T-helper 2 cell treated with Interferon-gamma antibody and Interleukin-4, amounts not matched to agents 5 μg/mL and 100 μg/mL, for 36 hours (primary cell): Measurements from ENCODE around the gene VENTX.
A peak's percentile ranks its signal among the peaks of the same experiment; 100 is the strongest.
"Not testable (repeated sequence)": the region's sequence is repeated elsewhere in the genome, so short reads cannot be mapped to it uniquely, and the experiment has no call there.

Experiments
- DNase-seq: peaks from one replicate; pipeline ENCODE4 v3.0.0; 2021; ENCODE audit warnings: low spot score
- H3K27ac Mint-ChIP-seq: one replicate; pipeline ENCODE4 v1.8.0; 2021; ENCODE audit warnings: mild to moderate bottlenecking, mixed read lengths
- H3K27me3 Mint-ChIP-seq: one replicate; pipeline ENCODE4 v1.8.0; 2021; ENCODE audit warnings: low read depth, mixed read lengths
- H3K36me3 Mint-ChIP-seq: one replicate; pipeline ENCODE4 v1.8.0; 2021; ENCODE audit warnings: low read depth, mixed read lengths
- H3K4me1 Mint-ChIP-seq: one replicate; pipeline ENCODE4 v1.8.0; 2021; ENCODE audit warnings: low read depth, mixed read lengths
- H3K4me3 Mint-ChIP-seq: one replicate; pipeline ENCODE4 v1.8.0; 2022; ENCODE audit warnings: mild to moderate bottlenecking, moderate library complexity, mixed read lengths
- H3K9me3 Mint-ChIP-seq: one replicate; pipeline ENCODE4 v1.8.0; 2021; ENCODE audit warnings: mixed read lengths

Gene VENTX

GRCh38 chr10:133258066-133258817, 20.6 kb downstream of the VENTX start:
- no peaks in the 10 kb centered on the region for H3K27me3 Mint-ChIP-seq
- no peaks in the 10 kb centered on the region for H3K9me3 Mint-ChIP-seq
- peak overlapping the region; percentile 61 for H3K4me3 Mint-ChIP-seq
- H3K4me1 Mint-ChIP-seq = peaks cover 43% of the 10 kb centered on the region
- peaks cover 8% of the 10 kb centered on the region for H3K36me3 Mint-ChIP-seq
- peak overlapping the region; percentile 84 for H3K27ac Mint-ChIP-seq
- DNase-seq = peak; percentile 51

DNA sequence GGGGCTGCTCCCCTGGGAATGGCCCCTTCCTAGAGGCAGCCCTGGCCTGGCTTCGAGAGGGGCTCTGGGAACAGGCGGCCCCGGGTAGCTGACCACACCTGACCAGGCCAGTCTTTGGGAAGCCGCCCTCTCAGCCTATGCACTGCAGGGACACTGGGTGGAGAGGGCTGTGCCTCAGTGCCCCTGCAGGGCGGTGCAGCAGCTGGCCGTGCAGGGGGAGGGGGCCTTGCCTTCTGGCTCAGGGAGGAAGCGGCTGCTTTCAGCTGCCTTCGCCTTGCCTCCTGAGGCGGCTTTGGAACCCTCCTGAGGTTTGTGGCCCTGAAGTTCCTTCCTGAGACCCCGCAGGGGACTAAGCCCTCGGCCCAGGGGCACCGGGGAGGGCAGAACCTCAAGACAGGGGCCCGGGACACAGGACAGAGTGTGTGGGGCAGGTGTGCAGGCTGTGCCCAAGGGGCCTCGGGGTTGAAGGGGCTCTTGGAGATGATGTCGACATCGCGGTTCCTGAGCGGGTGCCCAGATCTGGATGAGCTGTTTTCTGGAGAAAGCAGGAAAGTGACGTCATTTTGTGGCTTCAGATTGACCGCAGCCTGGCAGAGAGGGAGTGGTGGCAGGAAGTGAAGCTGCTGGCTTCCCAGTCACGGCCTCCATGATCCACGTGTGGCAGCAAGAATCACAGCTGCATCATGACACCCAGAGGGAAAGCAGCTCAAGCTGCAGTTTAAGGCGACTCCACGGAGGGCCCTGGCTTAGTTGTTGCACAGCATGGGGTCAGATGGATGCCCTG, 21.4 kb downstream of the VENTX start:
- peak; percentile 94 for DNase-seq
- H3K9me3 Mint-ChIP-seq = no peaks in the 10 kb centered on the region
- H3K27me3 Mint-ChIP-seq = no peaks in the 10 kb centered on the region
- peaks cover 16% of the 10 kb centered on the region for H3K36me3 Mint-ChIP-seq
- peaks cover 49% of the 10 kb centered on the region for H3K4me1 Mint-ChIP-seq
- peak overlapping the region; percentile 94 for H3K27ac Mint-ChIP-seq
- peak overlapping the region; percentile 77 for H3K4me3 Mint-ChIP-seq

- Mint-ChIP-seq H3K4me1 (peaks cover 54% of the 10 kb centered on the region), H3K27ac (peak overlapping the region; percentile 94), H3K4me3 (peak overlapping the region; percentile 77), H3K9me3 (no peaks in the 10 kb centered on the region), H3K36me3 (peaks cover 20% of the 10 kb centered on the region), H3K27me3 (no peaks in the 10 kb centered on the region)
- DNase-seq = no peak
Measured at GRCh38 chr10:133259602-133259989, 21.9 kb downstream of the VENTX start.

DNA sequence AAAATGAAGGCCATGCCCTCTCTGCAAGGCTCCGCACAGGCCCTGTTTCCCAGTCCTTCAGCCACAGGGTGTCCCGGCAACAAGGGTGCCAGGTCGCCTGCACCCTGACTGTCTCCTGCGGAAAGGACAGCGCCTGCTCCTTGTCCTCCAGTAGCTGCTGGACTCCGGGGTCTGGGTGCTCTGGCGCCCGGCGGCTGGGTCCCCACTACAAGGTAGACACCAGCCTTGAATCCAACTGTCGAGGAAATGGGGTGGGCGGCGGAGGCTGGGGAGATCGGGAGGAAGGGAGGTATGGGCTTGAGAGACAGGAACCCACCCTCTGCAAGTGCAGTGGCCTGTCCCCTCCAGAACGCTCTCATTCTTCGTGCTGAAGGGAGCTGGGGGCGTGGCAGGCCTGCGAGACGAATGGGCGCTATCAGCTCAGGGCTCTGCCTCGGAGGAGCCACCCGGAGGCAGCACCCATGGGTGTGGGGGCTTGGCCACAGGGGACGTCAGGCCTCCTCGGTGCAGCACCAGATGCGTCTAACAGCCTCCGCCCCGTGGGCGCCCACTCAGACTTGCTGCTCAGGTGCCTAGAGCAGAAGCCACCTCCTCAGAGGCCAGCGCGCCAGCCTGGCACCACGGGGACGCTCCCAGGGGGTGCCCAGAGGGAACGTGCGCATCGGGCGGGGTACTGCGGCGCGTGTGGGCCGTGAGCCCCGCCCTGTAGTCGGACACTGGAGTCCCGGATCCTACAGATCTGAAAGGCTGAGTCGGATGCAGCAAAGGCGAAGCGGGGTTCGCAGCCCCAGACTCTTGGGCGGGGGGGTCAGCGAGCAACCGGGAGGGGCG, 23.5 kb downstream of the VENTX start:
- Mint-ChIP-seq H3K4me1 (peaks cover 63% of the 10 kb centered on the region), H3K27ac (peak overlapping the region; percentile 87), H3K36me3 (peaks cover 32% of the 10 kb centered on the region), H3K27me3 (no peaks in the 10 kb centered on the region), H3K9me3 (no peaks in the 10 kb centered on the region), H3K4me3 (peak overlapping the region; percentile 77)
- peak; percentile 71 for DNase-seq

DNA sequence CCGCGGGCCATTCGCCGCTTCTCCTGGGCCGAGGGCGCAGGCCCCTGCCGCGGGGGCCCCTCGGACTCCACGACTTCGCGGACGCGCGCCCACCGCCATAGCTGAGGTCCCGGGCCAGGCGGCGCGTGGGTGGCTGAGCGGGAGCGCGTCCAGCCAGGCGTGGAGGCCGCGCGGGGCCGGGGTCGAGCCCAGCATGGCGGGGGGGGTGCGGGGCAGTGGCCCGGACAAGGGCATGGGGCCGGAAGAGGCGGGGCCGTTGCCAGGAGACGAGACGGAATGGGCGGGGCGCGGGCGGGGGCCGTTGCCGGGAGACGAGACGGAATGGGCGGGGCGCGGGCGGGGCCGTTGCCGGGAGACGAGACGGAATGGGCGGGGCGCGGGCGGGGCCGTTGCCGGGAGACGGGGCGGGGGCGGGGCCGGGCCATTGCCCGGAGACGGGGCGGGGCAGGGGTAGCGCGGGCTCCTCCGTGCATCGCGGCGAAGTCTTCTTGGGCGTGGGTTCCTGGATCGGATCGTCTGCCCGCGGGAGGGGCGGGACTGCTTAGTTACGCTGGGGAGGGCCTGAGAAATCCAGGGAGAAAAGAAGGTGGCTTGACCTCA, 24.2 kb downstream of the VENTX start:
- Mint-ChIP-seq H3K4me1 (peaks cover 63% of the 10 kb centered on the region), H3K27ac (peak overlapping the region; percentile 68), H3K27me3 (no peaks in the 10 kb centered on the region)

DNA sequence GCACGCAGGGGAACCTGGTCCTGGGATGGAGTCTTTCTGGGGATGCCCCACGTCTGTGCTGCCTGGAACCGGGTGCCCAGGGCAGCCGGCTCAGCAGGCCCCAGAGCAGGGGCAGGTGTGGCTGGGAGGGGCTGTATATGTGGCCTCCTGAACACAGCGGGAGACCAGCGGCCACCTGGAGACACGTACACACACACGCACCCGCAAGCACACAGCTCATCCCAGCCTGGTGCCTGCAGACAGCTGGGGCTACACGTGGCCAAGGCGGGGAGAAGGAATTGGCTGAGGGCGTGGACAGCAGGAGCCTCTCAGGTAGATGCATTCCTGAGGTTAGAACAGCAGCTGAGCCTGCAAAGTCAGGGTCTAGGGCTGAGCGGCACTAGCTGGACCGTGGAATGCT, 25.0 kb downstream of the VENTX start:
- H3K27ac Mint-ChIP-seq = peak overlapping the region; percentile 60
- peak overlapping the region; percentile 34 for H3K4me3 Mint-ChIP-seq
- no peak for DNase-seq
- H3K9me3 Mint-ChIP-seq = no peaks in the 10 kb centered on the region
- H3K4me1 Mint-ChIP-seq = peaks cover 57% of the 10 kb centered on the region
- peaks cover 33% of the 10 kb centered on the region for H3K36me3 Mint-ChIP-seq
- no peaks in the 10 kb centered on the region for H3K27me3 Mint-ChIP-seq

More for the DNA sequence above, 24.2 kb downstream of the VENTX start:
- no peaks in the 10 kb centered on the region for H3K9me3 Mint-ChIP-seq
- peak; percentile 77 for DNase-seq
- H3K4me3 Mint-ChIP-seq = peak overlapping the region; percentile 64
- H3K36me3 Mint-ChIP-seq = peaks cover 33% of the 10 kb centered on the region

- Mint-ChIP-seq H3K36me3 (peaks cover 33% of the 10 kb centered on the region), H3K4me1 (peaks cover 53% of the 10 kb centered on the region), H3K9me3 (no peaks in the 10 kb centered on the region), H3K27me3 (no peaks in the 10 kb centered on the region), H3K4me3 (peak overlapping the region; percentile 32), H3K27ac (peak overlapping the region; percentile 74)
- DNase-seq = no peak
Measured at GRCh38 chr10:133263674-133264073, 26.0 kb downstream of the VENTX start.

DNA sequence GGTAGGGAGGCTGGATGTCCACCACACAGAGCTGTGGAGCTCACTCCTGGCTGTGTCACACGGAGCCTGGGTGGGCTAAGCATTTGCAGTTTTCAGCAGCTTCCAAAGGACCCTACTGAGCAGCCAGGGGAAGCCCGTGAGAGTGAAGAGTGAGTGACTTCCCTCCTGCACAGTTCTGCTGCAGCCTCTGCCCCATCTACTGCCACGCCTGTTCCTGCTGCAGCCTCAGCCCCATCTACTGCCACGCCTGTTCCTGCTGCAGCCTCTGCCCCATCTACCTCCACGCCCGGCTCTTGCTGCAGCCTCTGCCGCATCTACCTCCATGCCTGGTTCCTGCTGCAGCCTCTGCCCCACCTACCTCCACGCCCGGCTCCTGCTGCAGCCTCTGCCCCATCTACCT, 26.8 kb downstream of the VENTX start:
- H3K36me3 Mint-ChIP-seq = peaks cover 34% of the 10 kb centered on the region
- H3K27ac Mint-ChIP-seq = peak overlapping the region; percentile 74
- peak overlapping the region; percentile 71 for H3K4me3 Mint-ChIP-seq
- H3K9me3 Mint-ChIP-seq = no peaks in the 10 kb centered on the region
- H3K4me1 Mint-ChIP-seq = peaks cover 47% of the 10 kb centered on the region
- no peak for DNase-seq
- no peaks in the 10 kb centered on the region for H3K27me3 Mint-ChIP-seq

- Mint-ChIP-seq H3K36me3 (peaks cover 34% of the 10 kb centered on the region), H3K27ac (peak overlapping the region; percentile 62), H3K4me1 (peaks cover 42% of the 10 kb centered on the region), H3K4me3 (peak overlapping the region; percentile 65)
- H3K9me3 Mint-ChIP-seq, DNase-seq, H3K27me3 Mint-ChIP-seq: not testable (repeated sequence)
Measured at GRCh38 chr10:133265052-133265451, 27.4 kb downstream of the VENTX start.

DNA sequence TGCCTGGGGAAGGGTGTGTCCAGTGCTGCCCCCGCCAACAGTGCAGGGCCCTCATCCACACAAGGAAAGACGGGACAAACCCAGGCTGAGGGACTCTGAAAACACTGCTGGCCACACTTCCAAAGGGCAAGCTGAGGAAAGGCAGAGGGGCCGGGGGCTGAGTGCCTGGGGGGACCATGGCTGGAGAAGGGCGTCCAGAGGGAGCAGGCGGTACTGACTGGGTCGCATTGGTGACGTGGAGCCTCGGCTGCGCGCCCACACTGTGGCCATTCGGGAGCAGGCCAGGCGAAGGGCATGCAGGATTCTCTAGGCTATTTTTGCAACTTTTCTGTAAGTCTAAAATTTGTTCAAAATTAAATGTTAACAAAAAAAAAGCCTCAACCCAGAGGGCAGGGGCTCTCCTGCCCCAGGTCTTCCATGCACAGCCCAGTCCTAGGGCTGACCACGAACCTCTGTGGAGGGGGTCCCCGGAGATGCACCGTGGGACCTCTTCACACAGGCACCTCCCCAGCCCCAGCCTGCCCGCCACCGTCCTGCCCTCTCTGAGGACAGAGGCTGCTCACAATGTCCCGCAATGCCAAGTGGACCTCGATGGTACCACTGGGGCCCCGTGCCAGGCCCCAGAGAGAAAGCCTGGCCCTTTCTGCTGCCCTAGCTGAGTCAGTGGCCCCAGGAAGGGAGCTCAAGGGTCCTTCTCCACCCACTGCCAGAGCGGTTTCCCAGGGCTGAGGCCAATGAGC, 28.6 kb downstream of the VENTX start:
- Mint-ChIP-seq H3K4me1 (peaks cover 30% of the 10 kb centered on the region), H3K9me3 (no peaks in the 10 kb centered on the region), H3K27ac (peak overlapping the region; percentile 41), H3K36me3 (peaks cover 34% of the 10 kb centered on the region), H3K27me3 (no peaks in the 10 kb centered on the region), H3K4me3 (no peak overlapping the region)
- no peak for DNase-seq

DNA sequence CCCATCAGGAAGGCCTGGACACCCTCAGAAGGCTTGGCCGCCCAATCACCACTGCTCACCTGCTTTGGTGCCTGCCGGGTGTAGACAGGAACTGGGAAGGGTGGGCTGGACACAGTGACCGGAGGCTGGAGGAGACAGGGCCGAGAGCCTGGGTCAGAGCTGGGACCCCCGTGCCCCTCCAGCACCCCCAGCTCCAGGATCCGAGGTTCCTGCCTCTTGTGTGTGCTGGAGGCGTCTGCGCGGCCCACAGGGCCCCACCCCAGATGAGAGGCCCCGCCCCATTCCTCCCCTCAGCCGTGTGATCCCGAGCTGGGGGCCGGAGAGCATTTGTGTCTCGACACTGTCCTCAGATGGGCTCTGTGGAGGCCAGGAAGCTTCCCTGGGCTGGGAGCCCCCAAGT, 29.6 kb downstream of the VENTX start:
- H3K36me3 Mint-ChIP-seq = peaks cover 37% of the 10 kb centered on the region
- no peak overlapping the region for H3K4me3 Mint-ChIP-seq
- no peak overlapping the region for H3K27ac Mint-ChIP-seq
- no peaks in the 10 kb centered on the region for H3K27me3 Mint-ChIP-seq
- no peaks in the 10 kb centered on the region for H3K9me3 Mint-ChIP-seq
- no peak for DNase-seq
- H3K4me1 Mint-ChIP-seq = peaks cover 27% of the 10 kb centered on the region

GRCh38 chr10:133267829-133268228, 30.2 kb downstream of the VENTX start:
- Mint-ChIP-seq H3K4me3 (no peak overlapping the region), H3K27ac (no peak overlapping the region), H3K4me1 (peaks cover 22% of the 10 kb centered on the region), H3K9me3 (no peaks in the 10 kb centered on the region), H3K36me3 (peaks cover 32% of the 10 kb centered on the region), H3K27me3 (no peaks in the 10 kb centered on the region)
- DNase-seq = no peak

GRCh38 chr10:133268532-133268931, 30.9 kb downstream of the VENTX start:
- Mint-ChIP-seq H3K9me3 (no peaks in the 10 kb centered on the region), H3K4me3 (no peak overlapping the region), H3K4me1 (peaks cover 18% of the 10 kb centered on the region), H3K27ac (no peak overlapping the region), H3K27me3 (no peaks in the 10 kb centered on the region), H3K36me3 (peaks cover 26% of the 10 kb centered on the region)
- DNase-seq = no peak
